Neuronal stem cell (in vitro differentiated cells): ENCODE measurements around the gene CAPN15.

Experiments
- DNase-seq: peaks from one replicate; pipeline ENCODE4 v3.0.0-alpha.2; 2013; ENCODE audit warnings: low spot score
- H2AFZ ChIP-seq: one replicate; pipeline ENCODE4 v1.6.1; 2013; ENCODE audit warnings: mild to moderate bottlenecking, low read length, inconsistent platforms
- H2AK5ac ChIP-seq: 2 replicates; pipeline ENCODE4 v1.6.1; 2013; ENCODE audit warnings: low read depth, mild to moderate bottlenecking, inconsistent platforms, low read length, moderate library complexity, mixed read lengths
- H2BK120ac ChIP-seq: 2 replicates; pipeline ENCODE4 v1.6.1; 2013; ENCODE audit warnings: low read depth, mild to moderate bottlenecking, inconsistent platforms, low read length, moderate library complexity, mixed read lengths
- H2BK12ac ChIP-seq: one replicate; pipeline ENCODE4 v1.6.1; 2013; ENCODE audit warnings: low read length, inconsistent platforms
- H2BK15ac ChIP-seq: 2 replicates; pipeline ENCODE4 v1.6.1; 2013; ENCODE audit warnings: mild to moderate bottlenecking, low read length, inconsistent platforms, mixed read lengths
- H2BK5ac ChIP-seq: one replicate; pipeline ENCODE4 v1.6.1; 2013; ENCODE audit warnings: inconsistent platforms, mild to moderate bottlenecking, low read length, moderate library complexity
- H3K14ac ChIP-seq: one replicate; pipeline ENCODE4 v1.6.1; 2013; ENCODE audit warnings: low read length, inconsistent platforms
- H3K18ac ChIP-seq: 2 replicates; pipeline ENCODE4 v1.6.1; 2013; ENCODE audit warnings: low read length, inconsistent platforms
- H3K23ac ChIP-seq: 2 replicates; pipeline ENCODE4 v1.6.1; 2013; ENCODE audit warnings: low read depth, mild to moderate bottlenecking, mixed read lengths, low read length, inconsistent platforms; ENCODE audit not compliant: poor library complexity
- H3K27ac ChIP-seq: replicated peaks from 3 replicates; pipeline ENCODE4 v1.5.1; 2013; ENCODE audit warnings: low read length, inconsistent platforms
- H3K27me3 ChIP-seq, 3 experiments: 2 replicates each; pipeline ENCODE4 v1.6.1; 2013; ENCODE audit warnings: low read length in 3 of 3, mild to moderate bottlenecking in 2 of 3, inconsistent platforms in 1 of 3, low read depth in 1 of 3, mixed read lengths in 1 of 3, moderate library complexity in 1 of 3; ENCODE audit not compliant: control insufficient read depth in 3 of 3, insufficient read depth in 3 of 3
- H3K36me3 ChIP-seq, 2 donors: replicated peaks in 1 of 2; 2 replicates each; pipeline ENCODE4 v1.6.1; 2013; ENCODE audit warnings: low read length in 2 of 2; ENCODE audit not compliant: control insufficient read depth in 2 of 2, insufficient read depth in 2 of 2
- H3K4ac ChIP-seq: 2 replicates; pipeline ENCODE4 v1.6.1; 2013; ENCODE audit warnings: inconsistent platforms, mild to moderate bottlenecking, low read length, moderate library complexity
- H3K4me1 ChIP-seq, 2 donors: 1 replicate in 1 of 2; 2 replicates in 1 of 2; pipeline ENCODE4 v1.6.1; 2013; ENCODE audit warnings: low read length in 2 of 2, low read depth in 1 of 2; ENCODE audit not compliant: control insufficient read depth in 2 of 2, insufficient read depth in 1 of 2
- H3K4me2 ChIP-seq: one replicate; pipeline ENCODE4 v1.6.1; 2013; ENCODE audit warnings: mild to moderate bottlenecking, low read length, inconsistent platforms; ENCODE audit not compliant: insufficient read depth, poor library complexity, severe bottlenecking
- H3K4me3 ChIP-seq, 2 donors: 2 replicates each; pipeline ENCODE4 v1.5.1; 2013; ENCODE audit warnings: low read length in 2 of 2, mild to moderate bottlenecking in 2 of 2, inconsistent platforms in 1 of 2, moderate library complexity in 1 of 2
- H3K79me1 ChIP-seq: one replicate; pipeline ENCODE4 v1.6.1; 2013; ENCODE audit warnings: low read depth, mild to moderate bottlenecking, inconsistent platforms, low read length, moderate library complexity
- H3K9ac ChIP-seq: one replicate; pipeline ENCODE4 v1.6.1; 2013; ENCODE audit warnings: mild to moderate bottlenecking, low read depth, low read length, inconsistent platforms; ENCODE audit not compliant: poor library complexity
- H3K9me3 ChIP-seq, 2 donors: replicated peaks in 1 of 2; 2 replicates each; pipeline versions ENCODE3 to v1.6.1; 2013; ENCODE audit warnings: low read length in 2 of 2, mild to moderate bottlenecking in 2 of 2, inconsistent platforms in 1 of 2, low read depth in 1 of 2, mixed read lengths in 1 of 2, moderate library complexity in 1 of 2; ENCODE audit not compliant: control insufficient read depth in 2 of 2, insufficient read depth in 1 of 2
- H4K8ac ChIP-seq: one replicate; pipeline ENCODE4 v1.6.1; 2013; ENCODE audit warnings: low read depth, mild to moderate bottlenecking, inconsistent platforms, low read length, moderate library complexity
- H4K91ac ChIP-seq: one replicate; pipeline ENCODE4 v1.6.1; 2013; ENCODE audit warnings: low read length, low read depth, mild to moderate bottlenecking, inconsistent platforms; ENCODE audit not compliant: poor library complexity
- WGBS, 2 donors: extraction: QIAGEN DNeasy Blood & Tissue Kit; methylation state at CpG; one replicate each; pipeline ENCODE4 v1.1.7; 2013; ENCODE audit warnings: missing lambda C conversion rate in 2 of 2, mixed read lengths in 1 of 2; ENCODE audit not compliant: insufficient read length in 2 of 2, insufficient replicate concordance in 1 of 2; ENCODE audit errors: extremely low coverage in 2 of 2; 5-methylcytosine and 5-hydroxymethylcytosine counted together

Gene CAPN15

DNA sequence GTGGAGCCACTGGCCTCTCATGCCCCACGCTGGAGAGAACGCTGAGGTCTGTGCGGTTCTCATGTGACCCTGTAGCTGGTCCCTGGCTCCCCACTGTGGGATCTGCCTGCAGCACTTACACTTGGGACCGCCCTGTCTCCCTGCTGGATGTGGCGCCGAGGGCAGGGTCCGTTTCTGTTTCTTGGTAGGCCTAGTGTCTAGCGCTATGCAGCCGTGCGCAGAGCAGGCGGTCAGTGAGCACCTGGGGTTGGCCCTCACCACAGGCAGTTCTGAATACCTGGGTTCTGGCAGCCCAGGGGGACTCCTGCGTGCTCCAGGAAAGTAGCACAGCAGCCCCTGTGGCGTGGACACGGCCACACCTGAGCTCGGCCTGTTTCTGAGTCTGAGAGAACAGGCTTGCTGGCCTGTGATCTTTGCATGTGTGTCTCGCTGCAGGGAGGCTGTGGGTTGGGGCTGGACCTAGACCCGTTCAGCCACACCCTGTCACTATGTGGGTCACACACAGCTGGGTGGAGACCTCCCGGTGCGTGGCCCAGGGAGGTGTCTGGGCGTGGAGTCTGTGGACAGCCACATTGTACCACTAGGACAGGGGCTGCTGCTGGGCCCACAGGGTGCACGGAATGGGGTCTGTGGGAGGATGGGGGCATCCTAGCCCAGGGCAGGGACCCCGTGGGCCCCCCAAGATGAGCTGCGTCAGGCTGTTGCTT is 2.8 kb downstream of the CAPN15 start:
- Histone ChIP-seq H2AK5ac (no peak overlapping the region), H3K79me1 (peaks cover 34% of the 10 kb centered on the region), H4K8ac (no peak overlapping the region), H3K36me3 (peaks cover 4 to 19% of the 10 kb centered on the region in 2 donors), H4K91ac (no peak overlapping the region), H3K4me3 (peak overlapping the region in 1 of 2 donors; percentile 94), H3K14ac (no peak overlapping the region), H3K9ac (peak overlapping the region; percentile 68), H3K27me3 (no peaks in the 10 kb centered on the region), H3K4ac (no peak overlapping the region), H3K9me3 (no peaks in the 10 kb centered on the region), H3K27ac (no peak overlapping the region), H3K18ac (no peak overlapping the region), H3K4me2 (peak overlapping the region; percentile 11), H3K4me1 (peaks cover 19 to 23% of the 10 kb centered on the region in 2 donors), H2BK15ac (no peak overlapping the region), H3K23ac (peak overlapping the region; percentile 81), H2BK120ac (no peak overlapping the region), H2BK5ac (no peak overlapping the region), H2AFZ (no peak overlapping the region), H2BK12ac (no peak overlapping the region)
- DNase-seq: no peak
- WGBS, 2 donors: no CpG with 5 or more reads among the region's 23 CpGs

DNA sequence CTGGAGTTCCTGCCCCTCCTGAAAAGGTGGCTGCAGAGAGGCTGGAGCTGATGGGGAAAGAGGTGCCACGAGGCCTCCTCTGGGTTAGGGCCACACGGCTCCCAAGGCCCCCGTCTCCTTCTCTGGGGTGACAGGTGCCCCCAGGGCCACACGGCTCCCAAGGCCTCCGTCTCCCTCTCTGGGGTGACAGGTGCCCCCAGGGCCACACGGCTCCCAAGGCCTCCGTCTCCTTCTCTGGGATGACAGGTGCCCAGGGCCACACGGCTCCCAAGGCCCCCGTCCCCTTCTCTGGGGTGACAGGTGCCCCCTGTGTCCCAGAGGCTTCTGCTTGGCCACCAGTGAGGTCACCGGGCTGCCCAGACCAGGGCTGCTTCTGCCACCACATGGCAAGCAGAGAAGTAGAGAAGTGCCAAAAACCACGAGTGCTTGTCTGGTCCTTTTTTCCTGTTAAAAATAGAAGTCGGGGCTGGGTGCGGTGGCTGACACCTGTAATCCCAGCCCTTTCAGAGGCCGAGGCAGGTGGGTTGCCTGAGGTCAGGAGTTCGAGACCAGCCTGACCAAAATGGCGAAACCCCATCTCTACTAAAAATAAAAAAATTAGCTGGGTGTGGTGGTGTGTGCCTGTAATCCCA is 4.1 kb downstream of the CAPN15 start:
- no peak overlapping the region for H3K27ac ChIP-seq
- H3K4me2 ChIP-seq: no peak overlapping the region
- no CpG with 5 or more reads among the region's 16 CpGs for WGBS, 2 donors
- H3K79me1 ChIP-seq: peaks cover 37% of the 10 kb centered on the region
- no peak overlapping the region for H3K18ac ChIP-seq
- H4K91ac ChIP-seq: no peak overlapping the region
- no peak overlapping the region for H4K8ac ChIP-seq
- H2BK12ac ChIP-seq: peak overlapping the region; percentile 58
- no peak overlapping the region for H3K4me3 ChIP-seq
- peaks cover 7 to 14% of the 10 kb centered on the region in 2 donors for H3K4me1 ChIP-seq
- H3K14ac ChIP-seq: no peak overlapping the region
- H2AFZ ChIP-seq: no peak overlapping the region
- no peak overlapping the region for H2BK5ac ChIP-seq
- DNase-seq: no peak
- H2BK15ac ChIP-seq: no peak overlapping the region
- H3K9ac ChIP-seq: no peak overlapping the region
- H3K27me3 ChIP-seq: no peaks in the 10 kb centered on the region
- H2BK120ac ChIP-seq: no peak overlapping the region
- no peaks in the 10 kb centered on the region for H3K9me3 ChIP-seq
- H3K23ac ChIP-seq: no peak overlapping the region
- peaks cover 0 to 15% of the 10 kb centered on the region in 2 donors for H3K36me3 ChIP-seq
- no peak overlapping the region for H2AK5ac ChIP-seq
- H3K4ac ChIP-seq: no peak overlapping the region

DNA sequence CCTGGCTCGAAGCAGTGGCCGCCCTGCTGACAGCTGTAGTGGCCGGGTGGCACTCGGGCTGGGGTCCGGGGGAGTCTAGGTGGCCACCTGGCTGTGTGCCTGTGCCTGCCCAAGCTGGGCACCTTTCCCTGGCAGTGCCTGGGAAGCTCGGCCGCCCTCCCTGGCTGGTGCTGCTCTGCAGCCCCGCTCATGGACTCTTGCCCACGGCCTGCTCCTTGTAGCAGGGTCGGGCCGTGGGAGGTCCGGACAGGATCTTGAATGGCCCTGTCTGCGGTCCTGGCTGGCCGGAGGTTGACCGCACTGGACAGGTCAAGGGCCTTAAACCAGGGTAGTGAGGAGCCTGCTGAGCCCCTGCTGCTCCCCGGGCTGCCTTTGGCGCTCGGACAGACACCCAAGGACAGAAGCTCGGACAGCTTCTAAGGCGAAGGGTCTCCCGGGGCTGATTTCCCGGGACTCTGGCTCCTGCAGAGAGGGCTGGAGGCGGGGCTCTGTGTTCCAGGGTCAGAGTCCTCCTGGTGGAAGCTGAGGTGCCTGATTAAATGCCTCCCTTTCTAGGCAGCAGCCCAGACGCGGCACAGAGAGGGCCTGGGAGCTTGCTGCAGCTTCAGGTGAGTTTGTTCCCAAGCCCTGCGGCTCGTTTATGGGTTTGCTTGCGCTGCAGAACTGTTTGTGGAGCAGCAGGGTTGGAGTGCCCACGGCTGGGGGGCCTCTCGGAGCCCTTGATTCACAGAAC is 6.0 kb downstream of the CAPN15 start:
- no CpG with 5 or more reads among the region's 30 CpGs for WGBS, 2 donors
- no peak overlapping the region for H4K8ac ChIP-seq
- peak overlapping the region; percentile 85 for H2BK15ac ChIP-seq
- H3K4me3 ChIP-seq: no peak overlapping the region
- no peak overlapping the region for H2BK12ac ChIP-seq
- H3K9ac ChIP-seq: peak overlapping the region; percentile 50
- H4K91ac ChIP-seq: no peak overlapping the region
- peak overlapping the region; percentile 19 for H3K18ac ChIP-seq
- H3K27ac ChIP-seq: no peak overlapping the region
- DNase-seq: no peak
- peaks cover 3 to 22% of the 10 kb centered on the region in 2 donors for H3K36me3 ChIP-seq
- no peaks in the 10 kb centered on the region for H3K9me3 ChIP-seq
- peak overlapping the region; percentile 80 for H3K23ac ChIP-seq
- no peak overlapping the region for H2BK120ac ChIP-seq
- peak overlapping the region; percentile 94 for H3K14ac ChIP-seq
- no peak overlapping the region for H3K4ac ChIP-seq
- peaks cover 42% of the 10 kb centered on the region for H3K79me1 ChIP-seq
- H2BK5ac ChIP-seq: no peak overlapping the region
- H3K27me3 ChIP-seq: no peaks in the 10 kb centered on the region
- H3K4me1 ChIP-seq: peaks cover 6 to 13% of the 10 kb centered on the region in 2 donors
- H3K4me2 ChIP-seq: no peak overlapping the region
- peak overlapping the region; percentile 56 for H2AK5ac ChIP-seq
- no peak overlapping the region for H2AFZ ChIP-seq

DNA sequence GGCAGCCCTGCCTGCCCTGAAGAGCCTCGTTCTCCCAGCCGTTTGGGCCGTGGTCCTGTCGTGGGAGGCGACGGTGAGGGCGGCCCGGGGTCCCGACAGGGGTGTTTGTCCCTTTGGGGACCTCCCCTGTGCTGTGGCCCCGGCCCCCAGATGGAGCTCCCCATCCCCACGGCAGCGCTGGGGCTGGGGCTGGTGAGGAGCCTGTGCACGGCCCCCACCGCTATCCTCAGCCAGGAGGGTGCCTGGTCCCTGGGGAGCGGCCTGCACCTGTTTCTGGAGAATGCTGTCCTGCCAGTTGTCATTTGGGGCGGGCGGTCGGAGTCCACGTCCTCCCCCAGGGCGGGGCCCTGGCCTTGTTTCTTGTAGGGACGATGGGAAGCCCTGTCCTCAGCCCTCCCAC is 6.6 kb downstream of the CAPN15 start:
- WGBS, 2 donors: no CpG with 5 or more reads among the region's 21 CpGs
- no peak overlapping the region for H4K8ac ChIP-seq
- no peak overlapping the region for H2AFZ ChIP-seq
- no peak overlapping the region for H2BK120ac ChIP-seq
- H3K14ac ChIP-seq: no peak overlapping the region
- no peak overlapping the region for H2BK5ac ChIP-seq
- no peak overlapping the region for H3K4me3 ChIP-seq
- peaks cover 3 to 22% of the 10 kb centered on the region in 2 donors for H3K36me3 ChIP-seq
- H3K18ac ChIP-seq: no peak overlapping the region
- no peak overlapping the region for H2BK12ac ChIP-seq
- H3K4me2 ChIP-seq: no peak overlapping the region
- no peak overlapping the region for H3K9ac ChIP-seq
- H3K27ac ChIP-seq: no peak overlapping the region
- no peak overlapping the region for H4K91ac ChIP-seq
- H2AK5ac ChIP-seq: peak overlapping the region; percentile 56
- no peak overlapping the region for H3K4ac ChIP-seq
- no peak for DNase-seq
- H3K23ac ChIP-seq: peak overlapping the region; percentile 80
- no peak overlapping the region for H2BK15ac ChIP-seq
- no peaks in the 10 kb centered on the region for H3K27me3 ChIP-seq
- no peaks in the 10 kb centered on the region for H3K9me3 ChIP-seq
- peaks cover 39% of the 10 kb centered on the region for H3K79me1 ChIP-seq
- peaks cover 2 to 7% of the 10 kb centered on the region in 2 donors for H3K4me1 ChIP-seq
